ENCODE data around the gene RGN.

- TF ChIP-seq CTCF (conservative IDR thresholded peaks at IDR 0.05; ENCODE audit: low read depth, low read length) = no peak
- no peak for TF ChIP-seq EZH2 (IDR thresholded peaks at IDR 0.05; ENCODE audit: borderline replicate concordance, low read depth, low read length, poor library complexity, severe bottlenecking)
Measured at GRCh38 chrX:47112316-47112954, 34.2 kb downstream of the RGN start.
